K562 (cell line): ENCODE results near the gene METTL18.

Source experiments
- MAFK ChIP-seq: IDR thresholded peaks from 2 replicates; pipeline ENCODE4 v1.6.1; 2011; ENCODE audit warnings: low read length, improper control_type of control experiment
- MEF2A ChIP-seq: IDR thresholded peaks from 2 replicates; pipeline ENCODE4 v1.6.1; 2011; ENCODE audit warnings: low read depth, mild to moderate bottlenecking, low read length, moderate library complexity; ENCODE audit not compliant: control insufficient read depth
- PTBP1 ChIP-seq: fragments of 200-400 bp; formaldehyde crosslinking; IDR thresholded peaks from 2 replicates; pipeline ENCODE4 v1.6.1; 2017; ENCODE audit warnings: low read depth, low read length
- TAF1 ChIP-seq: IDR thresholded peaks from 2 replicates; pipeline ENCODE4 v1.6.1; 2011; ENCODE audit warnings: mild to moderate bottlenecking, low read length, moderate library complexity; ENCODE audit not compliant: insufficient read depth, control insufficient read depth, severe bottlenecking; ENCODE audit errors: extremely low read depth
- ZBTB1 ChIP-seq: sonication (generic); formaldehyde crosslinking; IDR thresholded peaks from 2 replicates; pipeline ENCODE4 v1.8.1; 2023; ENCODE audit warnings: missing genetic modification reagents, low read depth, mild to moderate bottlenecking, borderline replicate concordance
- TF ChIP-seq, protein P1 (sequence below), 3 experiments: IDR thresholded peaks in 2 of 3; conservative IDR thresholded peaks in 1 of 3; 2 replicates each; pipeline ENCODE4 v1.5.1; 2011 to 2012; ENCODE audit warnings: low read length in 3 of 3, mild to moderate bottlenecking in 3 of 3, control low read depth in 2 of 3, improper control_type of control experiment in 1 of 3, inconsistent platforms in 1 of 3, low read depth in 1 of 3, mixed read lengths in 1 of 3, moderate library complexity in 1 of 3; ENCODE audit not compliant: insufficient read depth in 2 of 3
- TF ChIP-seq, protein P2 (sequence below): fragments of 250-450 bp; sonication (Bioruptor Pico); IDR thresholded peaks from 2 replicates; pipeline ENCODE4 v1.4.0; 2020; ENCODE audit warnings: mild to moderate bottlenecking, moderate library complexity
- TF ChIP-seq, protein P3 (sequence below): fragments of 250-450 bp; sonication (Bioruptor Pico); IDR thresholded peaks from 2 replicates; pipeline ENCODE4 v1.8.0; 2021; ENCODE audit warnings: mild to moderate bottlenecking, moderate library complexity

DNA sequence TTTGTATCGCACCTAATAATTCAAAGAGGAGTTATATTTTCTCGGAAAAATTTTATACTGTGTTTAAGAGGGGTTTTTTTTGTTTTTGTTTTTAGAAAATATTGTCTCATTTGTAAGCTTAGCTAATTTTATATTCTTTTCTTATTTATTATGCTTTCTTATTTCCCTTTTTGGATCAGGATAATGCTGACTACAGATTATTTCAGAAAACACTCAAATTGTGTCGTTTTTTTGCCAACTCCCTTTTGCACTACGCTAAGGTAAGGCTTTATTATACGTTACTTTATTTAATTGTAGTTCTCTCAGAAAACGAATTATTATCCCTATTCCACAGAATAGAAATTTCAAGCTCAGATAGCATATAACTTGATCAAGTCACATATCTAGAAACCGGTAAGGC is 26.8 kb upstream of the METTL18 start:
- TF ChIP-seq TAF1: no peak
- TF ChIP-seq, protein P1, sequence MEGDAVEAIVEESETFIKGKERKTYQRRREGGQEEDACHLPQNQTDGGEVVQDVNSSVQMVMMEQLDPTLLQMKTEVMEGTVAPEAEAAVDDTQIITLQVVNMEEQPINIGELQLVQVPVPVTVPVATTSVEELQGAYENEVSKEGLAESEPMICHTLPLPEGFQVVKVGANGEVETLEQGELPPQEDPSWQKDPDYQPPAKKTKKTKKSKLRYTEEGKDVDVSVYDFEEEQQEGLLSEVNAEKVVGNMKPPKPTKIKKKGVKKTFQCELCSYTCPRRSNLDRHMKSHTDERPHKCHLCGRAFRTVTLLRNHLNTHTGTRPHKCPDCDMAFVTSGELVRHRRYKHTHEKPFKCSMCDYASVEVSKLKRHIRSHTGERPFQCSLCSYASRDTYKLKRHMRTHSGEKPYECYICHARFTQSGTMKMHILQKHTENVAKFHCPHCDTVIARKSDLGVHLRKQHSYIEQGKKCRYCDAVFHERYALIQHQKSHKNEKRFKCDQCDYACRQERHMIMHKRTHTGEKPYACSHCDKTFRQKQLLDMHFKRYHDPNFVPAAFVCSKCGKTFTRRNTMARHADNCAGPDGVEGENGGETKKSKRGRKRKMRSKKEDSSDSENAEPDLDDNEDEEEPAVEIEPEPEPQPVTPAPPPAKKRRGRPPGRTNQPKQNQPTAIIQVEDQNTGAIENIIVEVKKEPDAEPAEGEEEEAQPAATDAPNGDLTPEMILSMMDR (IDR thresholded peaks at IDR 0.05 in 2 of 3, conservative IDR thresholded peaks at IDR 0.05 in 1 of 3; ENCODE audit: insufficient read depth in 2 of 3, low read depth in 1 of 3, low read length in 3 of 3): no peak
- no peak; the same call in 1 of the 2 replicates for TF ChIP-seq MAFK
- TF ChIP-seq, protein P2, sequence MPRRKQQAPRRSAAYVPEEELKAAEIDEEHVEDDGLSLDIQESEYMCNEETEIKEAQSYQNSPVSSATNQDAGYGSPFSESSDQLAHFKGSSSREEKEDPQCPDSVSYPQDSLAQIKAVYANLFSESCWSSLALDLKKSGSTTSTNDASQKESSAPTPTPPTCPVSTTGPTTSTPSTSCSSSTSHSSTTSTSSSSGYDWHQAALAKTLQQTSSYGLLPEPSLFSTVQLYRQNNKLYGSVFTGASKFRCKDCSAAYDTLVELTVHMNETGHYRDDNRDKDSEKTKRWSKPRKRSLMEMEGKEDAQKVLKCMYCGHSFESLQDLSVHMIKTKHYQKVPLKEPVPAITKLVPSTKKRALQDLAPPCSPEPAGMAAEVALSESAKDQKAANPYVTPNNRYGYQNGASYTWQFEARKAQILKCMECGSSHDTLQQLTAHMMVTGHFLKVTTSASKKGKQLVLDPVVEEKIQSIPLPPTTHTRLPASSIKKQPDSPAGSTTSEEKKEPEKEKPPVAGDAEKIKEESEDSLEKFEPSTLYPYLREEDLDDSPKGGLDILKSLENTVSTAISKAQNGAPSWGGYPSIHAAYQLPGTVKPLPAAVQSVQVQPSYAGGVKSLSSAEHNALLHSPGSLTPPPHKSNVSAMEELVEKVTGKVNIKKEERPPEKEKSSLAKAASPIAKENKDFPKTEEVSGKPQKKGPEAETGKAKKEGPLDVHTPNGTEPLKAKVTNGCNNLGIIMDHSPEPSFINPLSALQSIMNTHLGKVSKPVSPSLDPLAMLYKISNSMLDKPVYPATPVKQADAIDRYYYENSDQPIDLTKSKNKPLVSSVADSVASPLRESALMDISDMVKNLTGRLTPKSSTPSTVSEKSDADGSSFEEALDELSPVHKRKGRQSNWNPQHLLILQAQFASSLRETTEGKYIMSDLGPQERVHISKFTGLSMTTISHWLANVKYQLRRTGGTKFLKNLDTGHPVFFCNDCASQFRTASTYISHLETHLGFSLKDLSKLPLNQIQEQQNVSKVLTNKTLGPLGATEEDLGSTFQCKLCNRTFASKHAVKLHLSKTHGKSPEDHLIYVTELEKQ (CRISPR knock-in tag): no peak
- TF ChIP-seq ZBTB1: no peak
- TF ChIP-seq MEF2A: no peak
- TF ChIP-seq, protein P3, sequence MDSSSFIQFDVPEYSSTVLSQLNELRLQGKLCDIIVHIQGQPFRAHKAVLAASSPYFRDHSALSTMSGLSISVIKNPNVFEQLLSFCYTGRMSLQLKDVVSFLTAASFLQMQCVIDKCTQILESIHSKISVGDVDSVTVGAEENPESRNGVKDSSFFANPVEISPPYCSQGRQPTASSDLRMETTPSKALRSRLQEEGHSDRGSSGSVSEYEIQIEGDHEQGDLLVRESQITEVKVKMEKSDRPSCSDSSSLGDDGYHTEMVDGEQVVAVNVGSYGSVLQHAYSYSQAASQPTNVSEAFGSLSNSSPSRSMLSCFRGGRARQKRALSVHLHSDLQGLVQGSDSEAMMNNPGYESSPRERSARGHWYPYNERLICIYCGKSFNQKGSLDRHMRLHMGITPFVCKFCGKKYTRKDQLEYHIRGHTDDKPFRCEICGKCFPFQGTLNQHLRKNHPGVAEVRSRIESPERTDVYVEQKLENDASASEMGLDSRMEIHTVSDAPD (CRISPR knock-in tag): no peak
- TF ChIP-seq PTBP1: no peak
